Hepatocyte (in vitro differentiated cells): ENCODE results near the gene ATP6V1B1.

Experiments used
- EZH2 ChIP-seq: fragments of 200-600 bp; sonication (generic); IDR thresholded peaks from 2 replicates; pipeline ENCODE4 v1.6.1; 2016; ENCODE audit warnings: antibody characterized with exemption, mild to moderate bottlenecking, borderline replicate concordance
- TF ChIP-seq, protein P1 (sequence below): fragments of 200-600 bp; sonication (generic); IDR thresholded peaks from 2 replicates; pipeline ENCODE4 v1.5.1; 2016; ENCODE audit warnings: antibody characterized with exemption, mild to moderate bottlenecking; ENCODE audit not compliant: poor library complexity

DNA sequence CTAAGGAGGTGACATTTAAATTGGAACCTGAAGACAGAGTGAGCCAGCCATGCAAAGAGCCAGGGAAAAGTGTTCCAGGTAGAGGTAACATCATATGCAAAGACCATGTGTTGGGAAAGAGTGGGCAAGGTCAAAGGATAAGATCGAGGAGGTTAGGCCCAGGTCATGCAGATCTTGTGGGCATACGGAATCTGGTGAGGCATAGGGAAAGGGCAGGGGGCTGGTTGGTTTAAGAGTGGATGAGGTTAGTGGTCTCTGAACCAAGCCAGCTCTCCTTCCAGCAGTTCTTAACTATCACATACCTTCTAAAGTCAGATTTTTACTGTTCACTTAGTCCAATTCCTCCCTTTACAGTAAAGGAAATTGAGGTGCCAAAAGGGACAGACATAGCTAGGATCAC lies 45.7 kb downstream of the ATP6V1B1 start:
- TF ChIP-seq, protein P1, sequence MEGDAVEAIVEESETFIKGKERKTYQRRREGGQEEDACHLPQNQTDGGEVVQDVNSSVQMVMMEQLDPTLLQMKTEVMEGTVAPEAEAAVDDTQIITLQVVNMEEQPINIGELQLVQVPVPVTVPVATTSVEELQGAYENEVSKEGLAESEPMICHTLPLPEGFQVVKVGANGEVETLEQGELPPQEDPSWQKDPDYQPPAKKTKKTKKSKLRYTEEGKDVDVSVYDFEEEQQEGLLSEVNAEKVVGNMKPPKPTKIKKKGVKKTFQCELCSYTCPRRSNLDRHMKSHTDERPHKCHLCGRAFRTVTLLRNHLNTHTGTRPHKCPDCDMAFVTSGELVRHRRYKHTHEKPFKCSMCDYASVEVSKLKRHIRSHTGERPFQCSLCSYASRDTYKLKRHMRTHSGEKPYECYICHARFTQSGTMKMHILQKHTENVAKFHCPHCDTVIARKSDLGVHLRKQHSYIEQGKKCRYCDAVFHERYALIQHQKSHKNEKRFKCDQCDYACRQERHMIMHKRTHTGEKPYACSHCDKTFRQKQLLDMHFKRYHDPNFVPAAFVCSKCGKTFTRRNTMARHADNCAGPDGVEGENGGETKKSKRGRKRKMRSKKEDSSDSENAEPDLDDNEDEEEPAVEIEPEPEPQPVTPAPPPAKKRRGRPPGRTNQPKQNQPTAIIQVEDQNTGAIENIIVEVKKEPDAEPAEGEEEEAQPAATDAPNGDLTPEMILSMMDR: no peak
- no peak for TF ChIP-seq EZH2
